NT2/D1 (cell line): ENCODE measurements around the gene HIPK2.

Experiments used
- SUZ12 ChIP-seq: IDR thresholded peaks from 2 replicates; pipeline ENCODE4 v1.6.1; 2011; ENCODE audit not compliant: insufficient read length, insufficient read depth; ENCODE audit errors: extremely low read depth
- YY1 ChIP-seq: IDR thresholded peaks from 2 replicates; pipeline ENCODE4 v1.6.1; 2011; ENCODE audit not compliant: insufficient read length, insufficient read depth
- ZNF274 ChIP-seq: IDR thresholded peaks from 2 replicates; pipeline ENCODE4 v1.6.1; 2011; ENCODE audit warnings: mild to moderate bottlenecking, low read depth, low read length

DNA sequence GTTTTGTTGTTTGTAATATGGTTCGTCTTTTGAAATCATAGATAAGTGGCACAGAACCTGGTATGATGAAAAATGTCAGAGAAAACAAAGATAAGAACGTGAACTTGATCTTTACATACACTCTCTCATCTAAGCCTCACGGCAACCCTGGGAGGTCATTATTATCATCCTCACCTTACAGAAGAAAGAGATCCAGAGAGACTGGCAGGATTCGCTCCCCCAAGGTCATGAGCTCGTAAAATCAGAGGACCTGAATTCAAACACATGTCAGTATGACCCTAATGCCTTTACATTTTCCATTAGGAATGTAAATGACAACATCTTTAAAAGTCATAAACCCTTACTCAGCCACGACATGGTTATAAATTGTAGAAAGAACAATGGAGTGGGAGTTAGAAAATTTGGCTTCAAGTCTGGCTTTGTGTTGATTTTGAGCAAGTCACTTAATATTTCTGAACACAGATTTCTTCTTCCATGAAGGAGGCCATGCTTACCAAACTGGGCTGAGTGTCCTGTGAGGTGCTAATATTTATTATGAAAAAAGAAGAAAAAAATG, 35.9 kb downstream of the HIPK2 start:
- TF ChIP-seq YY1: no peak
- no peak for TF ChIP-seq ZNF274
- no peak for TF ChIP-seq SUZ12
